Smooth muscle cell of the brain vasculature (primary cell): ENCODE data around the gene TRAF2.
"Not testable (repeated sequence)": the region's sequence is repeated elsewhere in the genome, so short reads cannot be mapped to it uniquely, and the experiment has no call there.

Source experiments
- DNase-seq: peaks from one replicate; pipeline ENCODE4 v3.0.0-alpha.2; 2012; ENCODE audit warnings: low read depth, low spot score

Gene TRAF2

GRCh38 chr9:136882109-136882946 lies 4.0 kb upstream of the TRAF2 start:
- no peak for DNase-seq

- not testable (repeated sequence) for DNase-seq
These were observed 3.4 kb upstream of the TRAF2 start for GRCh38 chr9:136882947-136883283.

GRCh38 chr9:136883670-136884069 lies 2.6 kb upstream of the TRAF2 start:
- DNase-seq, result not testable (repeated sequence)

- DNase-seq, result no peak
These were observed 588 bp downstream of the TRAF2 start for GRCh38 chr9:136886610-136887597.

- no peak for DNase-seq
These were observed 2.1 kb downstream of the TRAF2 start for GRCh38 chr9:136888454-136888853.

- DNase-seq, result no peak
These were observed 3.5 kb downstream of the TRAF2 start for GRCh38 chr9:136889858-136890257.

GRCh38 chr9:136890661-136891060 lies 4.3 kb downstream of the TRAF2 start:
- no peak for DNase-seq

GRCh38 chr9:136896027-136896426 lies 9.7 kb downstream of the TRAF2 start:
- no peak for DNase-seq

GRCh38 chr9:136898483-136899100 lies 12.3 kb downstream of the TRAF2 start:
- DNase-seq, result no peak

- no peak for DNase-seq
These were observed 12.9 kb downstream of the TRAF2 start for GRCh38 chr9:136899196-136899595.

- DNase-seq, result no peak
These were observed 14.2 kb downstream of the TRAF2 start for GRCh38 chr9:136900556-136900955.

GRCh38 chr9:136900988-136901515 lies 14.7 kb downstream of the TRAF2 start:
- DNase-seq, result no peak

- DNase-seq, result no peak
These were observed 15.4 kb downstream of the TRAF2 start for GRCh38 chr9:136901516-136902258.

- no peak for DNase-seq
These were observed 16.0 kb downstream of the TRAF2 start for GRCh38 chr9:136902259-136902821.

- DNase-seq, result no peak
These were observed 16.8 kb downstream of the TRAF2 start for GRCh38 chr9:136903041-136903554.

GRCh38 chr9:136906266-136906665 lies 19.9 kb downstream of the TRAF2 start:
- DNase-seq, result no peak

GRCh38 chr9:136907011-136907914 lies 20.9 kb downstream of the TRAF2 start:
- DNase-seq, result no peak

- no peak for DNase-seq
These were observed 24.0 kb downstream of the TRAF2 start for GRCh38 chr9:136910197-136910900.

- no peak for DNase-seq
These were observed 24.6 kb downstream of the TRAF2 start for GRCh38 chr9:136910901-136911245.
